ENCODE results near the gene RPS6KC1. TPM values are rescaled to one million over a fixed set of nuclear protein-coding genes. Genes with fewer than 3 reads are reported as not detected.
"Not testable (repeated sequence)": the region's sequence is repeated elsewhere in the genome, so short reads cannot be mapped to it uniquely, and the experiment has no call there.

RPS6KC1 gene
- total and polyA plus RNA-seq, 2 donors (not counting 3 experiments of a cell fraction or from before 2014, with no cell fraction given): 5.1 to 18.6 TPM

DNA sequence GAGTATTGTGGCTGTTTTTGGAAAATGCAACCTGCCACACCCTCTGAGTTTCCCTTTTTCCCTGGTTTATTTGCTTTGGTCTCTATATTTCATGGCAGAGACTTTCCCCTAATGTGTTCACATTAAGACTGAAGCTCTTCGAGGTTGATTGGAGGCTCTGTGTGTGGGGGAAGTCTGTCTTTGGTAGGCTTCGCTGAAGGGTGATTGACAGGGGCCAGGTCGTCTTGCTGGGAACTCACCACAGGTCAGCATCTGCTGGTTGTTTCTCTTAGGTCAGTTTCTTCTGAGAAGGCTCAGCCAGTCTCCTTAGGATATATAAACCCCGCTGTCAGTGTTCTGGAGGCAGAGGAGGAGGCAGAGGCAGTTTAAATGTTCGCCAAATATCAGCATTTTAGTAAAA, 249.4 kb downstream of the RPS6KC1 start:
- dilution Hi-C loops (cut with MboI; ENCODE audit: extremely low pct_ligation_motif_present, low sequenced_read_pairs) (no loop called here), intact Hi-C loops (cut with micrococcal nuclease) (no loop called here)
- no peaks in the 10 kb centered on the region for H3K36me3 ChIP-seq (ENCODE audit: control insufficient read depth in 2 of 2, extremely low read depth in 1 of 2, insufficient read depth in 2 of 2, low read length in 2 of 2)
- H4K20me1 ChIP-seq (replicated peaks; ENCODE audit: control insufficient read depth, extremely low read depth, insufficient read depth, low read length): no peaks in the 10 kb centered on the region
- H3K79me2 ChIP-seq (ENCODE audit: control insufficient read depth, insufficient read depth, low read length): no peaks in the 10 kb centered on the region
- H3K9me1 ChIP-seq (replicated peaks; ENCODE audit: control insufficient read depth, extremely low read depth, insufficient read depth, low read length): no peaks in the 10 kb centered on the region
- TF ChIP-seq MYC (IDR thresholded peaks at IDR 0.05; ENCODE audit: low read depth, low read length) (no peak), EZH2 (IDR thresholded peaks at IDR 0.05; ENCODE audit: borderline replicate concordance, low read depth, low read length, severe bottlenecking) (no peak), GATA2 (IDR thresholded peaks at IDR 0.05; ENCODE audit: insufficient read depth, insufficient read length, low read depth, low read length) (no peak), POLR2A (IDR thresholded peaks at IDR 0.05; ENCODE audit: low read depth, low read length) (no peak), JUN (IDR thresholded peaks at IDR 0.05; ENCODE audit: borderline replicate concordance, insufficient read depth, insufficient read length, low read depth) (no peak), POLR2AphosphoS5 (IDR thresholded peaks at IDR 0.05; ENCODE audit: insufficient read depth, low read depth, low read length) (no peak), FOS (IDR thresholded peaks at IDR 0.05; ENCODE audit: borderline replicate concordance, insufficient read depth, low read length) (no peak), CTCF (IDR thresholded peaks at IDR 0.05; ENCODE audit: extremely low read depth in 1 of 2, insufficient read depth in 1 of 2, low read depth in 1 of 2, low read length in 2 of 2) (no peak)
- TF ChIP-seq, protein P1, sequence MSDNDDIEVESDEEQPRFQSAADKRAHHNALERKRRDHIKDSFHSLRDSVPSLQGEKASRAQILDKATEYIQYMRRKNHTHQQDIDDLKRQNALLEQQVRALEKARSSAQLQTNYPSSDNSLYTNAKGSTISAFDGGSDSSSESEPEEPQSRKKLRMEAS (IDR thresholded peaks at IDR 0.05; ENCODE audit: insufficient read depth, insufficient read length): no peak
- no peak overlapping the region for H3K4me3 ChIP-seq (replicated peaks in 1 of 3; ENCODE audit: insufficient read depth in 1 of 3, low read depth in 1 of 3, low read length in 3 of 3)
- POLR2A ChIA-PET: no interaction called here
- no peak overlapping the region for H3K4me2 ChIP-seq (ENCODE audit: insufficient read depth, low read length)
- H3K9ac ChIP-seq (replicated peaks; ENCODE audit: extremely low read depth, insufficient read depth, low read length): no peak overlapping the region
- no peak overlapping the region for H2AFZ ChIP-seq (ENCODE audit: low read depth, low read length)
- no peaks in the 10 kb centered on the region for H3K27me3 ChIP-seq (ENCODE audit: control insufficient read depth in 2 of 2, insufficient read depth in 2 of 2, low read length in 2 of 2)
- no peak overlapping the region for H3K27ac ChIP-seq (ENCODE audit: insufficient read depth, low read depth, low read length)
- DNase-seq (ENCODE audit: low read depth, low spot score) (no peak), FAIRE-seq (no peak)
- H3K4me1 ChIP-seq (ENCODE audit: control insufficient read depth, extremely low read depth, insufficient read depth, low read length): no peaks in the 10 kb centered on the region
- CTCF ChIA-PET: no interaction called here
- no peaks in the 10 kb centered on the region for H3K9me3 ChIP-seq (replicated peaks; ENCODE audit: control insufficient read depth, insufficient read depth, low read length)
- BruUV-seq (replicated peaks): no TSS peak

GRCh38 chr1:213301524-213301923, 250.5 kb downstream of the RPS6KC1 start:
- H3K4me2 ChIP-seq (ENCODE audit: insufficient read depth, low read length); FAIRE-seq; POLR2A ChIA-PET; intact Hi-C loops (cut with micrococcal nuclease); dilution Hi-C loops (cut with MboI; ENCODE audit: extremely low pct_ligation_motif_present, low sequenced_read_pairs); CTCF ChIA-PET; H3K27ac ChIP-seq (ENCODE audit: insufficient read depth, low read depth, low read length); H3K27me3 ChIP-seq (ENCODE audit: control insufficient read depth in 2 of 2, insufficient read depth in 2 of 2, low read length in 2 of 2); H3K9me3 ChIP-seq (replicated peaks; ENCODE audit: control insufficient read depth, insufficient read depth, low read length); H3K4me3 ChIP-seq (replicated peaks in 1 of 3; ENCODE audit: insufficient read depth in 1 of 3, low read depth in 1 of 3, low read length in 3 of 3); H3K36me3 ChIP-seq (ENCODE audit: control insufficient read depth in 2 of 2, extremely low read depth in 1 of 2, insufficient read depth in 2 of 2, low read length in 2 of 2); DNase-seq (ENCODE audit: low read depth, low spot score); H3K4me1 ChIP-seq (ENCODE audit: control insufficient read depth, extremely low read depth, insufficient read depth, low read length); H2AFZ ChIP-seq (ENCODE audit: low read depth, low read length); H3K79me2 ChIP-seq (ENCODE audit: control insufficient read depth, insufficient read depth, low read length); H3K9ac ChIP-seq (replicated peaks; ENCODE audit: extremely low read depth, insufficient read depth, low read length); BruUV-seq (replicated peaks); H4K20me1 ChIP-seq (replicated peaks; ENCODE audit: control insufficient read depth, extremely low read depth, insufficient read depth, low read length); H3K9me1 ChIP-seq (replicated peaks; ENCODE audit: control insufficient read depth, extremely low read depth, insufficient read depth, low read length): not testable (repeated sequence)

Data from endothelial cell of umbilical vein (primary cell).